Mucosa of stomach (tissue), 1 donor: ENCODE data around the gene NIPBL.
"Not testable (repeated sequence)": the region's sequence is repeated elsewhere in the genome, so short reads cannot be mapped to it uniquely, and the experiment has no call there.

Experiments used
- H3K27me3 ChIP-seq: one replicate; pipeline ENCODE4 v1.7.0; 2013; ENCODE audit warnings: mild to moderate bottlenecking, low read length; ENCODE audit not compliant: control insufficient read depth, insufficient read depth
- H3K36me3 ChIP-seq: one replicate; pipeline ENCODE4 v1.7.0; 2013; ENCODE audit warnings: low read length; ENCODE audit not compliant: control insufficient read depth, insufficient read depth
- H3K4me1 ChIP-seq: one replicate; pipeline ENCODE4 v1.7.0; 2013; ENCODE audit warnings: mild to moderate bottlenecking, low read length; ENCODE audit not compliant: control insufficient read depth, insufficient read depth
- H3K4me3 ChIP-seq: one replicate; pipeline ENCODE4 v1.7.0; 2013; ENCODE audit warnings: low read length
- H3K9ac ChIP-seq: one replicate; pipeline ENCODE4 v1.7.0; 2013; ENCODE audit warnings: mild to moderate bottlenecking, low read length, moderate library complexity
- H3K9me3 ChIP-seq: one replicate; pipeline ENCODE4 v1.7.0; 2013; ENCODE audit warnings: mild to moderate bottlenecking, low read length, moderate library complexity; ENCODE audit not compliant: control insufficient read depth
- donor health status: Pancreatic carcinoma.

The NIPBL gene

DNA sequence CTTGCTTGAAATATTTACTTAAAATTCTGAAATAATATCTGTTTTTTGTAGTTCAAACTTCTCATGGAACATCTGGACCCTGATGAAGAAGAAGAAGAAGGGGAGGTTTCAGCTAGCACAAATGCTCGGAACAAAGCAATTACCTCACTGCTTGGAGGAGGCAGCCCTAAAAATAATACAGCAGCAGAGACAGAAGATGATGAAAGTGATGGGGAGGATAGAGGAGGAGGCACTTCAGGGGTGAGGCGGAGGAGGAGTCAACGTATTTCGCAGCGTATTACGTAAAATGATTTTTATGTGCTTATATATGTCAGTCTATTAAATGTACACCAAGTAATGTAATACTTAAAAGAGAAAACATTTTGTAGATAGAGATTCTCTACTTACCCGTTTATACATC, 187.2 kb downstream of the NIPBL start:
- no peaks in the 10 kb centered on the region for H3K4me1 ChIP-seq
- peaks cover 3% of the 10 kb centered on the region for H3K36me3 ChIP-seq
- H3K9me3 ChIP-seq = no peaks in the 10 kb centered on the region
- no peaks in the 10 kb centered on the region for H3K27me3 ChIP-seq
- H3K9ac ChIP-seq = no peak overlapping the region
- no peak overlapping the region for H3K4me3 ChIP-seq

DNA sequence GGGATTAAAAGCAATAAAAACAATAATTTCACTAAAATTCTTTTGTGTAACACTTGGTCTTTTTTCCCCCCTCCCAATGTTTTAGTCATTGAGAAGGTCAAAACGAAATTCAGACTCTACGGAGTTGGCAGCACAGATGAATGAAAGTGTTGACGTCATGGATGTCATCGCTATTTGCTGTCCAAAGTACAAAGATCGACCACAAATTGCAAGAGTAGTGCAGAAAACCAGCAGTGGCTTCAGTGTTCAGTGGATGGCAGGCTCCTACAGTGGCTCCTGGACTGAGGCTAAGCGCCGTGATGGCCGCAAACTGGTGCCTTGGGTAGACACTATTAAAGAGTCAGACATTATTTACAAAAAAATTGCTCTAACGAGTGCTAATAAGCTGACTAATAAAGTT, 187.9 kb downstream of the NIPBL start:
- Histone ChIP-seq H3K4me3 (no peak overlapping the region), H3K4me1 (no peaks in the 10 kb centered on the region), H3K36me3 (no peaks in the 10 kb centered on the region), H3K9me3 (no peaks in the 10 kb centered on the region), H3K9ac (no peak overlapping the region), H3K27me3 (no peaks in the 10 kb centered on the region)

DNA sequence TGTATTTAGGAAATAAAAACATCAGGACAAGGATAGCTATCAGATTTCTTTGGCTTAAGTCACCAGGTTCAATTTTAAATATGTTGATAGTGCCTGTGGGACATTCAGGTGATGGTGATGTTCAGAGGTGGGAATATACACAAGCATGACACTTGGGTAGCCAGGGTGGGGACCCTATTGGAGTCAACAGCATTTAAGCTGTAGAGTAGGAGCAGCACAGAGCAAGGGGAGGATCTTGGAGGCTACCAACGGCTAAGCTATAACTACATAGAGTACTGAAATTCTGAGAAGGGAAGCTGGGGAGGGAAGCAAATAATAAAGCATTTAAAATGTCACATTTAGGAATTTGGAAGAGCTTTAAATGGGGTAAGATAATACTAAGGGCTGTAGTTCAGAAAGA, 194.9 kb downstream of the NIPBL start:
- no peaks in the 10 kb centered on the region for H3K36me3 ChIP-seq
- no peaks in the 10 kb centered on the region for H3K9me3 ChIP-seq
- no peak overlapping the region for H3K4me3 ChIP-seq
- H3K4me1 ChIP-seq = no peaks in the 10 kb centered on the region
- H3K9ac ChIP-seq = no peak overlapping the region
- no peaks in the 10 kb centered on the region for H3K27me3 ChIP-seq

DNA sequence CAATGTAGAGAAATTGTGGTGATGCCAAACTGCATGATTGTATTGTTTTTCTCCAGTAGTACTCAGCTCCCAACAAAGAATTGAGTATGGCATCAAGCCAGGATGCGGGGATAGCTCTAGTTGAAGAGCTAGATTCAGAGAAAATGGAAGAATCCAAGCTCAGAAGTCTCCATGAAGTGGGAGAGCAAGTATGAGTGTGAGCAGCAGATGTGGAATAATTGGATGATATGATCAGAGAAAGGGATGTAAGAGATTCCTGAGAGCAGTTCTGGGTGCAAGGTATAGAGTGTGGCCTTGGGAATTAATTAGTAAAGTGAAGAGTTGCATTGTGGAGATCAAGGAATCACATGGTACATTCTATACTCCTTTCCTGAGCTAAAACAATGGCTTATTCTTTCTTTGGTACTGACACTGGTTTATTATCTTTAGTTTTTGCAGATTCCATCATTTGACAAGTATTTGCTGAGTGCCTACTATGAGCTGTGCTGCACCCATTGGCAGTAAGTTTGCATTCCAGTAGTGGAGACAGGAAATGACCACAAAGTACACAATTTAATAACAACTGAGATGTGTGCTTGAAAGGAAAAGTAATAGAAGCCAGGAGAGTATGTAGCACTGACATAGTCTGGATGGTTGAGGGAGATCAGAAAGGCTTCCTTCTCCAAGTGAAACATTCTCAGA, 195.5 kb downstream of the NIPBL start:
- H3K4me1 ChIP-seq = no peaks in the 10 kb centered on the region
- H3K36me3 ChIP-seq = no peaks in the 10 kb centered on the region
- no peaks in the 10 kb centered on the region for H3K27me3 ChIP-seq
- H3K9ac ChIP-seq = no peak overlapping the region
- H3K9me3 ChIP-seq = no peaks in the 10 kb centered on the region
- no peak overlapping the region for H3K4me3 ChIP-seq

DNA sequence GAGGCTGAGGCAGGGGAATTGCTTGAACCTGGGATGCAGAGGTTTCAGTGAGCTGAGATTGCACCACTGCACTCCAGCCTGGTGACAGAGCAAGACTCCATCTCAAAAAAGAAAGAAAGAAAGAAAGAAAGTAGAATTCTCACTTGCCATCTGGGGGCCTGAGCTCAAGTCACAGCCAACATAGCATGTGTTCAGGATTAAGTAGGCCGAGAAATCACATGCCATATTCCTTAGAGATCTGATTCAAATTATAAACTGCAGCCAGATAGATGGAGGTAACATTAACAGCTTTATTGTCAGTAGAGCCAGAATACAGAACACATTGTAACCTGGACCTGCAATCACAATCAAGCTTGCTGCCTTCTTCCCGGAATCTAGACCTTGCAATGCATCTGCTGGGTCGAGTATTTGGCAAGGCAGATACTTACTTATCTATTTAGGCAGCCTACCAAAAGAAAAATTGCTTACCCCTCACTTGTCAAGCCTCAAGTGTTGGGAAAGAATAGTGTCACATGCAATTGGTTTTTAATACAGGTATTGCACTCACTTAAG, 198.9 kb downstream of the NIPBL start:
- Histone ChIP-seq H3K4me3 (no peak overlapping the region), H3K4me1 (no peaks in the 10 kb centered on the region), H3K9me3 (no peaks in the 10 kb centered on the region), H3K27me3 (no peaks in the 10 kb centered on the region), H3K36me3 (no peaks in the 10 kb centered on the region), H3K9ac (no peak overlapping the region)

DNA sequence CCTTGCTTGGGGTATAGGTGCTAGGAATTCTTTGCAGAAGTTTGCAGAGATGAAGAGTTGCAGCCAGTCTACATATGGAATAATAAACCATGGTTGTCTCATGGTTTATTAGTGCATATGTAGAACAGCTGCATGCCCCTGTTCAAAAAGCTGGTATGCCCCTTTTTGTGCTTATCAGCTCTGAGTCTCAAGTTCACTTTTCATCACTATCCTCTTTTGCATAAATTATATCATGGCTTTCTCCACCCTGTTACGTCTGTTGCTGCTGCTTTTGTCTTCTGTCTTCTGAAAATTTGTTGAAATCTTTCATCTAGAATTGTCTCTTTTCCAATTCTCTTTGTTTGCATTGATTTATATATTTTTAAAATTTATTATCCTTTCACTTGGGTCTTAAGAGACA, 200.6 kb downstream of the NIPBL start:
- H3K4me3 ChIP-seq = no peak overlapping the region
- no peak overlapping the region for H3K9ac ChIP-seq
- H3K27me3 ChIP-seq = no peaks in the 10 kb centered on the region
- no peaks in the 10 kb centered on the region for H3K4me1 ChIP-seq
- no peaks in the 10 kb centered on the region for H3K36me3 ChIP-seq
- no peaks in the 10 kb centered on the region for H3K9me3 ChIP-seq

DNA sequence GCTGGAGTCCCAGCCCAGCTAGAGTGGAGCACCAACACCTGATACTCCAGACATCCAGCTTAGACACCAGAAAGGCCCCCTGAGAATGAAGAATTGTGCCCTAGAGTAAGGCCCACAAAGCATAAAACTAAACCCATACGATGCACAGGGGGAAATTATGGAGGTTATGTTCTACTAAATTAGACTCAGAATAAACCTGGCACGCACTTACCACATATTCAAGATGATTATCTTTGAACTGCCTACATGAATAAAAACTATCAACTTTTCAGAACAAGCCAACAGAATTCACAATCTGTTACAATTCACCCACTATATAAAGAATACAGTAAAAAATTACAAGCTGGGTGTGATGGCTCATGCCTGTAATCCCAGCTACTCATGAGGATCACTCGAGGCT, 204.1 kb downstream of the NIPBL start:
- Histone ChIP-seq H3K36me3 (no peaks in the 10 kb centered on the region), H3K9ac (no peak overlapping the region), H3K4me3 (no peak overlapping the region), H3K4me1 (no peaks in the 10 kb centered on the region), H3K9me3 (no peaks in the 10 kb centered on the region), H3K27me3 (no peaks in the 10 kb centered on the region)

DNA sequence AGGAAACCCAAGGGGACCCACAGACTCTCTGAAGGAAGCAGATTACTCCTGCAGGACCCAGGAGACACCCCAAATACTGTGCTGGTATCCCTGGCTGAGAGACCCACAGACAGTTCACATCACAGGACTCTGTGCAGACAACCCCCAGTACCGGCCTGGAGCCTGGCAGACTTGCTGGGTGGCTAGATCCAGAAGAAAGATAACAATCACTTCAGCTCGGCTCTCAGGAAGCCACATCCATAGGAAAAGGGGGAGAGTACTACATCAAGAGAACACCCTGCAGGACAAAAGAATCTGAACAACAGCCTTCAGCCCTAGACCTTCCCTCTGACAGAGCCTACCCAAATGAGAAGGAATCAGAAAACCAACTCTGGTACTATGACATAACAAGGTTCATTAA, 206.4 kb downstream of the NIPBL start:
- H3K36me3 ChIP-seq, H3K9me3 ChIP-seq, H3K27me3 ChIP-seq, H3K4me3 ChIP-seq, H3K9ac ChIP-seq, H3K4me1 ChIP-seq: not testable (repeated sequence)

DNA sequence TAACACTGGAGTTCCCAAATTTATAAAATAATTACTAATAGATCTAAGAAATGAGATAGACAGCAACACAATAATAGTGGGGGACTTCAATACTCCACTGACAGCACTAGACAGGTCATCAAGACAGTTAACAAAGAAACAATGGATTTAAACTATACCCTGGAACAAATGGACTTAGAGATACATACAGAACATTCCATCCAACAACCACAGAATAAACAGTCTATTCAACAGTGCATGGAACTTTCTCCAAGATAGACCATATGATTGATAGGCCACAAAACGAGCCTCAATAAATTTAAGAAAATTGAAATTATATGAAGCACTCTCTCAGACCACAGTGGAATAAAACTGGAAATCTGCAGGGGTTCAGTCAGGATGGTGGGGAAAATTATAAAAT, 209.5 kb downstream of the NIPBL start:
- H3K27me3 ChIP-seq, H3K36me3 ChIP-seq, H3K4me3 ChIP-seq, H3K9me3 ChIP-seq, H3K9ac ChIP-seq: not testable (repeated sequence)
- peaks cover 15% of the 10 kb centered on the region for H3K4me1 ChIP-seq

DNA sequence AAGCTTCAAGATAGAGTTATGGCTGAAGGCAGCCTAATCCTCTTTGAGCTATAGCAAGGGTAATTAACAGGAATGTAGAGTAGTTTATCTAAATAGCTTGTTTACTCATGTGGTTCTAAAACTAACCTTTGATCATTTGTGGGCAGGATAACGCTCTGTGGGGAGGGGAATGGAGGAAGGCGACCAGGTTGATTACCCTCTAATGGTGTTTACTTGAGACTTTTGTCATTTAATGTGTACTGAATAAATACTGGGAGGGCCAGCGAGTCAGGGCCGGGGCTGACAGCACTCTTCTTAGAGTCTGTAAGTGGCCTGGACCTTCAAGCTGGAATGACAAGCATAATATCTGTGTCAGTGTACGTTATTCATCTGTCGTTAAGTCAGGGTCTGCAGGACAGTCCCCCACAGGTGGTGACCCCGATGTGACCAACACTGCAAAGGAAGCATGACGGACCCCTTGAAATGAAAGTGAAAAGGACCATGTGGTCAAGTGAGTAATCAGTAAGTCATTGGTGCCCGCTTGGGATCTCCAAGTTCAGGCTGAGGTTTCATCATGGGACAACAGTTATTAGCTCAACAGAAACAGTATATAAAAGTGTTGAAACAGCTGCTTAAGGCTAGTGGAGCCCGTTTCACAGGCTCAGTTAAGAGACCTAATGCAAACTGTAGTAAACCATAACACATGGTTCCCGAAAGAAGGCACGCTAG, 210.1 kb downstream of the NIPBL start:
- H3K4me1 ChIP-seq = peaks cover 15% of the 10 kb centered on the region
- no peaks in the 10 kb centered on the region for H3K36me3 ChIP-seq
- H3K27me3 ChIP-seq = no peaks in the 10 kb centered on the region
- no peak overlapping the region for H3K4me3 ChIP-seq
- H3K9ac ChIP-seq = no peak overlapping the region
- H3K9me3 ChIP-seq = no peaks in the 10 kb centered on the region

DNA sequence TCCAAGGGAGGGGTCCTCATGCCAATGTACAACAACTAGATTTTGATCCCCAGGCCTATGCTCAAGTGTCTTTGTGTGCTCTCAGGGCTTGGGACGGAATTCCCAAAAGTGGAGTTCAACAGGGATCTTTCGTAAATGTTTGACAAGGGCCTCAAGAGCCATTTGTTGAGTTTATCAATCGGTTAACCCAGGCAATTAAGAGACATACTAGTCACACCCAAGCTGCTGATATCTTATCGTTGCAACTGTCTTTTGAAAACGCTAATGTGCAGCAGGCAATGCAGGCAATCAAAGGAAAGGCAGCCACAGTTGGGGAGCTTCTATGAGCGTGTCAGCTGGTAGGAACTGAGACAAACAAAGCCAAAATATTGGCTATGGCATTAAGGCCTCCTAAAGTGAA, 211.4 kb downstream of the NIPBL start:
- Histone ChIP-seq H3K36me3 (no peaks in the 10 kb centered on the region), H3K4me3 (no peak overlapping the region), H3K4me1 (peaks cover 15% of the 10 kb centered on the region), H3K9me3 (no peaks in the 10 kb centered on the region), H3K9ac (no peak overlapping the region), H3K27me3 (no peaks in the 10 kb centered on the region)

DNA sequence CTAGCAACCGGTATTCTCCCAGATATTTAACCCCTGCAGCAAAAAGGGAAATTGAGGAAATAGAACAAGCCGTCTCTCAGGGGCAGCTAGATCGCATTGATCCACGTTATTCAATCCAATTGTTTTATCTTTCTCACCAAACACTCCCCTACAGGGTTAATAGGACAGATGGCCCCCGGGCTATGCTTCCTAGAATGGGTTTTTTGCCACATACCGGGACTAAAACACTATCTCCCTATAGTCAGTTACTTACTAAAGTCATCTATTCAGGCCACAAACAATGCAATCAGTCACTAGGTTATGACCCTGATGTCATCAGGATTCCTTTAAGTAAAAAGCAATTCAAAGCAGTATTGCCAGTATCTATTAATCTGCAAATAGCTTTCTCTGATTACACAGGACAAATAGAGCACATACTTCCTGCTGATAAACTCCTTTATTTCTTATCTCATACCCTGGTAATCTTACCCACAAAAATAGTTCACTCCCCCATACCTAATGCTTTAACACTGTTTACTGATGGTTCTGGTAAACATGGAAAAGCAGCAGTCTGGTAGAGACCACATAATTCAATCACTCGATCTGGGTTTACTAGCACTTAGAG, 213.7 kb downstream of the NIPBL start:
- no peaks in the 10 kb centered on the region for H3K9me3 ChIP-seq
- no peaks in the 10 kb centered on the region for H3K36me3 ChIP-seq
- H3K4me1 ChIP-seq = peaks cover 22% of the 10 kb centered on the region
- no peaks in the 10 kb centered on the region for H3K27me3 ChIP-seq
- H3K9ac ChIP-seq = no peak overlapping the region
- no peak overlapping the region for H3K4me3 ChIP-seq
